MG63 (cell line): Measurements from ENCODE around the gene CDHR3. TPM values are rescaled to one million over a fixed set of nuclear protein-coding genes. Genes with fewer than 3 reads are reported as not detected.
"Not testable (repeated sequence)": the region's sequence is repeated elsewhere in the genome, so short reads cannot be mapped to it uniquely, and the experiment has no call there.

Experiments
- DNase-seq: peaks from one replicate; pipeline ENCODE4 v3.0.0-alpha.2; 2020
- H3K27me3 ChIP-seq: fragments of 250-450 bp; sonication (Bioruptor Pico); 2 replicates; pipeline ENCODE4 v1.5.1; 2020; ENCODE audit warnings: mild to moderate bottlenecking, moderate library complexity
- H3K36me3 ChIP-seq: fragments of 250-450 bp; sonication (Bioruptor Pico); 2 replicates; pipeline ENCODE4 v1.5.1; 2020; ENCODE audit warnings: mild to moderate bottlenecking, moderate library complexity
- H3K4me3 ChIP-seq: fragments of 250-450 bp; sonication (Bioruptor Pico); 2 replicates; pipeline ENCODE4 v1.5.1; 2020; ENCODE audit warnings: mild to moderate bottlenecking, moderate library complexity
- H3K9me3 ChIP-seq: fragments of 250-450 bp; sonication (Bioruptor Pico); 2 replicates; pipeline ENCODE4 v1.5.1; 2020; ENCODE audit warnings: mild to moderate bottlenecking, moderate library complexity
- total RNA-seq: library from RNA; depleted of rRNA; stranded (reverse); fragments of >200 nt; shearing (Covaris generic); gene quantifications from 2 replicates; pipeline ENCODE4 v1.2.3, GENCODE V29; 2014; ENCODE audit warnings: low replicate concordance

CDHR3 gene
- total RNA-seq, 1 experiment from 2014 or later = 0.76 TPM

GRCh38 chr7:105952917-105953595, 10.0 kb upstream of the CDHR3 start:
- DNase-seq = no peak
- Histone ChIP-seq H3K9me3 (peaks cover 7% of the 10 kb centered on the region), H3K27me3 (no peaks in the 10 kb centered on the region), H3K36me3 (no peaks in the 10 kb centered on the region), H3K4me3 (no peak overlapping the region)

GRCh38 chr7:105954711-105955110, 8.4 kb upstream of the CDHR3 start:
- H3K9me3 ChIP-seq = peaks cover 7% of the 10 kb centered on the region
- no peak overlapping the region for H3K4me3 ChIP-seq
- no peak for DNase-seq
- H3K27me3 ChIP-seq = no peaks in the 10 kb centered on the region
- H3K36me3 ChIP-seq = no peaks in the 10 kb centered on the region

- DNase-seq, H3K9me3 ChIP-seq, H3K36me3 ChIP-seq, H3K27me3 ChIP-seq, H3K4me3 ChIP-seq: not testable (repeated sequence)
Measured at GRCh38 chr7:105955651-105956466, 7.2 kb upstream of the CDHR3 start.

GRCh38 chr7:105958012-105958411, 5.1 kb upstream of the CDHR3 start:
- Histone ChIP-seq H3K27me3 (no peaks in the 10 kb centered on the region), H3K36me3 (no peaks in the 10 kb centered on the region), H3K4me3 (no peak overlapping the region), H3K9me3 (no peaks in the 10 kb centered on the region)
- no peak for DNase-seq

GRCh38 chr7:105962353-105962752, 711 bp upstream of the CDHR3 start:
- no peak overlapping the region for H3K4me3 ChIP-seq
- H3K9me3 ChIP-seq = no peaks in the 10 kb centered on the region
- no peaks in the 10 kb centered on the region for H3K27me3 ChIP-seq
- no peak for DNase-seq
- no peaks in the 10 kb centered on the region for H3K36me3 ChIP-seq

- Histone ChIP-seq H3K27me3 (no peaks in the 10 kb centered on the region), H3K4me3 (no peak overlapping the region), H3K36me3 (no peaks in the 10 kb centered on the region), H3K9me3 (no peaks in the 10 kb centered on the region)
- no peak for DNase-seq
Measured at GRCh38 chr7:105971845-105972244, 8.8 kb downstream of the CDHR3 start.

GRCh38 chr7:105972276-105972675, 9.2 kb downstream of the CDHR3 start:
- H3K36me3 ChIP-seq = no peaks in the 10 kb centered on the region
- H3K27me3 ChIP-seq = no peaks in the 10 kb centered on the region
- H3K9me3 ChIP-seq = no peaks in the 10 kb centered on the region
- DNase-seq = no peak
- no peak overlapping the region for H3K4me3 ChIP-seq

GRCh38 chr7:105974471-105974870, 11.4 kb downstream of the CDHR3 start:
- no peak overlapping the region for H3K4me3 ChIP-seq
- H3K9me3 ChIP-seq = no peaks in the 10 kb centered on the region
- H3K36me3 ChIP-seq = no peaks in the 10 kb centered on the region
- DNase-seq = no peak
- H3K27me3 ChIP-seq = no peaks in the 10 kb centered on the region

GRCh38 chr7:105975770-105976417, 12.8 kb downstream of the CDHR3 start:
- DNase-seq = no peak
- no peaks in the 10 kb centered on the region for H3K36me3 ChIP-seq
- no peaks in the 10 kb centered on the region for H3K27me3 ChIP-seq
- no peak overlapping the region for H3K4me3 ChIP-seq
- H3K9me3 ChIP-seq = no peaks in the 10 kb centered on the region

GRCh38 chr7:105976868-105977267, 13.8 kb downstream of the CDHR3 start:
- Histone ChIP-seq H3K9me3 (no peaks in the 10 kb centered on the region), H3K36me3 (no peaks in the 10 kb centered on the region), H3K27me3 (no peaks in the 10 kb centered on the region), H3K4me3 (no peak overlapping the region)
- DNase-seq = no peak

- H3K9me3 ChIP-seq = no peaks in the 10 kb centered on the region
- no peaks in the 10 kb centered on the region for H3K36me3 ChIP-seq
- DNase-seq = no peak
- H3K27me3 ChIP-seq = no peaks in the 10 kb centered on the region
- H3K4me3 ChIP-seq = no peak overlapping the region
Measured at GRCh38 chr7:105978035-105978434, 15.0 kb downstream of the CDHR3 start.

- no peak for DNase-seq
- H3K36me3 ChIP-seq = no peaks in the 10 kb centered on the region
- no peaks in the 10 kb centered on the region for H3K27me3 ChIP-seq
- no peaks in the 10 kb centered on the region for H3K9me3 ChIP-seq
- no peak overlapping the region for H3K4me3 ChIP-seq
Measured at GRCh38 chr7:105978974-105979373, 15.9 kb downstream of the CDHR3 start.

- no peaks in the 10 kb centered on the region for H3K9me3 ChIP-seq
- H3K27me3 ChIP-seq = no peaks in the 10 kb centered on the region
- H3K4me3 ChIP-seq = no peak overlapping the region
- H3K36me3 ChIP-seq = no peaks in the 10 kb centered on the region
- DNase-seq = no peak
Measured at GRCh38 chr7:105979405-105979804, 16.3 kb downstream of the CDHR3 start.

GRCh38 chr7:105980645-105981396, 17.8 kb downstream of the CDHR3 start:
- no peak for DNase-seq
- Histone ChIP-seq H3K9me3 (no peaks in the 10 kb centered on the region), H3K4me3 (no peak overlapping the region), H3K27me3 (no peaks in the 10 kb centered on the region), H3K36me3 (no peaks in the 10 kb centered on the region)

GRCh38 chr7:105982388-105982787, 19.3 kb downstream of the CDHR3 start:
- no peaks in the 10 kb centered on the region for H3K36me3 ChIP-seq
- no peak overlapping the region for H3K4me3 ChIP-seq
- H3K27me3 ChIP-seq = no peaks in the 10 kb centered on the region
- DNase-seq = no peak
- H3K9me3 ChIP-seq = no peaks in the 10 kb centered on the region

- not testable (repeated sequence) for H3K36me3 ChIP-seq, DNase-seq, H3K9me3 ChIP-seq, H3K27me3 ChIP-seq, H3K4me3 ChIP-seq
Measured at GRCh38 chr7:105984808-105985207, 21.7 kb downstream of the CDHR3 start.

GRCh38 chr7:105985229-105985628, 22.2 kb downstream of the CDHR3 start:
- H3K9me3 ChIP-seq = no peaks in the 10 kb centered on the region
- no peaks in the 10 kb centered on the region for H3K27me3 ChIP-seq
- no peak overlapping the region for H3K4me3 ChIP-seq
- no peak for DNase-seq
- no peaks in the 10 kb centered on the region for H3K36me3 ChIP-seq
